ENCODE data around the gene LECT2. TPM values are rescaled to one million over a fixed set of nuclear protein-coding genes. Genes with fewer than 3 reads are reported as not detected.

Gene LECT2
- total RNA-seq, 1 donor from 2014 or later = not detected

Other genes starting within 250 kb of the LECT2 start
- not detected for gene SLC25A48, start 120.3 kb downstream of the LECT2 start, total RNA-seq
- gene IL9, start 59.1 kb downstream of the LECT2 start, total RNA-seq = not detected
- gene TGFBI, start 74.0 kb upstream of the LECT2 start, total RNA-seq = 66.5 TPM
- 42.0 TPM for gene SMAD5, start 177.9 kb upstream of the LECT2 start, total RNA-seq
- gene SMIM32, start 238.2 kb upstream of the LECT2 start, total RNA-seq = not detected